IMR-90 (cell line): ENCODE results near the gene ZGLP1. TPM values are rescaled to one million over a fixed set of nuclear protein-coding genes. Genes with fewer than 3 reads are reported as not detected.

Source experiments
- ATAC-seq: fragments of 200-7000 bp; cut with Tn5 transposase; 2 replicates; pipeline ENCODE4 v1.9.1; 2020; ENCODE audit warnings: low read depth, mild to moderate bottlenecking, moderate library complexity
- BruUV-seq: library from RNA; stranded (reverse); fragments of 400-500 nt; replicated peaks from 2 replicates; lab custom pipeline; 2021; lab: Mats Ljungman, UMichigan
- CTCF ChIA-PET: fragments of 300-600 bp; formaldehyde crosslinking; extraction: SDS; loops from one replicate; lab custom pipeline; 2021; ENCODE audit warnings: antibody characterized with exemption; lab: Yijun Ruan, JAX
- POLR2A ChIA-PET: fragments of 300-600 bp; sonication (Branson Sonifier 250); formaldehyde crosslinking; loops from one replicate; lab custom pipeline; 2022; ENCODE audit warnings: antibody characterized with exemption; ENCODE audit not compliant: unreplicated experiment; lab: Charles Lee
- DNase-seq: peaks from one replicate; pipeline ENCODE4 v3.0.0; 2013
- H2AFZ ChIP-seq: replicated peaks from 2 replicates; pipeline ENCODE3; 2013; ENCODE audit warnings: low read length, mild to moderate bottlenecking; ENCODE audit not compliant: poor library complexity
- H2AK5ac ChIP-seq: 2 replicates; pipeline ENCODE4 v1.6.1; 2013; ENCODE audit warnings: low read depth, low read length, inconsistent platforms
- H2AK9ac ChIP-seq: replicated peaks from 2 replicates; pipeline ENCODE3; 2013; ENCODE audit warnings: mild to moderate bottlenecking, low read depth, low read length, moderate library complexity; ENCODE audit not compliant: poor library complexity
- H2BK120ac ChIP-seq: 2 replicates; pipeline ENCODE4 v1.6.1; 2013; ENCODE audit warnings: low read depth, low read length, inconsistent platforms
- H2BK15ac ChIP-seq: 3 replicates; pipeline ENCODE4 v1.6.1; 2013; ENCODE audit warnings: low read depth, low read length, inconsistent platforms
- H2BK20ac ChIP-seq: 2 replicates; pipeline ENCODE4 v1.6.1; 2013; ENCODE audit warnings: low read depth, mild to moderate bottlenecking, inconsistent platforms, low read length, moderate library complexity
- H2BK5ac ChIP-seq: 2 replicates; pipeline ENCODE4 v1.6.1; 2013; ENCODE audit warnings: mild to moderate bottlenecking, low read depth, low read length, inconsistent platforms; ENCODE audit not compliant: poor library complexity, severe bottlenecking
- H3K14ac ChIP-seq: replicated peaks from 2 replicates; pipeline ENCODE4 v1.6.1; 2013; ENCODE audit warnings: low read depth, low read length, inconsistent platforms
- H3K18ac ChIP-seq: 2 replicates; pipeline ENCODE4 v1.6.1; 2013; ENCODE audit warnings: low read depth, low read length, control low read depth
- H3K23ac ChIP-seq: 2 replicates; pipeline ENCODE4 v1.6.1; 2013; ENCODE audit warnings: low read depth, low read length, inconsistent platforms
- H3K27ac ChIP-seq: 2 replicates; pipeline ENCODE4 v1.5.1; 2013; ENCODE audit warnings: mild to moderate bottlenecking, control low read depth, low read length; ENCODE audit not compliant: insufficient read depth
- H3K27me3 ChIP-seq: 2 replicates; pipeline ENCODE4 v1.6.1; 2013; ENCODE audit warnings: low read length; ENCODE audit not compliant: control insufficient read depth, insufficient read depth
- H3K36me3 ChIP-seq: 2 replicates; pipeline ENCODE4 v1.6.1; 2013; ENCODE audit warnings: low read length, mixed read lengths; ENCODE audit not compliant: control insufficient read depth, insufficient read depth
- H3K4ac ChIP-seq: 2 replicates; pipeline ENCODE4 v1.6.1; 2013; ENCODE audit warnings: low read depth, low read length, inconsistent platforms
- H3K4me1 ChIP-seq: 2 replicates; pipeline ENCODE4 v1.6.1; 2013; ENCODE audit warnings: low read length, mixed read lengths; ENCODE audit not compliant: control insufficient read depth, insufficient read depth
- H3K4me2 ChIP-seq: 2 replicates; pipeline ENCODE4 v1.6.1; 2013; ENCODE audit warnings: low read depth, mild to moderate bottlenecking, control low read depth, low read length, moderate library complexity
- H3K4me3 ChIP-seq: 2 replicates; pipeline ENCODE4 v1.5.1; 2013; ENCODE audit warnings: low read depth, mild to moderate bottlenecking, control low read depth, low read length, moderate library complexity; ENCODE audit not compliant: insufficient read depth
- H3K56ac ChIP-seq: 2 replicates; pipeline ENCODE4 v1.6.1; 2013; ENCODE audit warnings: low read length, inconsistent platforms; ENCODE audit not compliant: insufficient read depth; ENCODE audit errors: extremely low read depth
- H3K79me1 ChIP-seq, 2 experiments: 2 replicates each; pipeline ENCODE4 v1.6.1; 2013; ENCODE audit warnings: low read length in 2 of 2, inconsistent platforms in 1 of 2, low read depth in 1 of 2
- H3K9ac ChIP-seq: 2 replicates; pipeline ENCODE4 v1.6.1; 2013; ENCODE audit warnings: low read depth, low read length, control low read depth
- H3K9me1 ChIP-seq: 2 replicates; pipeline ENCODE4 v1.6.1; 2013; ENCODE audit warnings: low read length, inconsistent platforms; ENCODE audit not compliant: insufficient read depth
- H3K9me3 ChIP-seq: 2 replicates; pipeline ENCODE4 v1.6.1; 2013; ENCODE audit warnings: low read length; ENCODE audit not compliant: control insufficient read depth, insufficient read depth
- H4K20me1 ChIP-seq: 2 replicates; pipeline ENCODE4 v1.6.1; 2013; ENCODE audit warnings: low read length, inconsistent platforms; ENCODE audit not compliant: insufficient read depth
- H4K5ac ChIP-seq: 2 replicates; pipeline ENCODE4 v1.6.1; 2013; ENCODE audit warnings: mild to moderate bottlenecking, low read depth, low read length, control low read depth
- H4K8ac ChIP-seq, 2 experiments: 2 replicates each; pipeline ENCODE4 v1.6.1; 2013; ENCODE audit warnings: low read depth in 2 of 2, low read length in 2 of 2, control low read depth in 1 of 2, inconsistent platforms in 1 of 2
- H4K91ac ChIP-seq: 2 replicates; pipeline ENCODE4 v1.6.1; 2013; ENCODE audit warnings: low read depth, low read length, inconsistent platforms; ENCODE audit not compliant: insufficient read depth
- BHLHE40 ChIP-seq: fragments of 150-350 bp; IDR thresholded peaks from 2 replicates; pipeline ENCODE4 v1.6.1; 2016; ENCODE audit warnings: mild to moderate bottlenecking, low read depth, low read length
- CEBPB ChIP-seq: IDR thresholded peaks from 2 replicates; pipeline ENCODE4 v1.6.1; 2012; ENCODE audit warnings: low read depth, low read length, improper control_type of control experiment
- CHD1 ChIP-seq: IDR thresholded peaks from 2 replicates; pipeline ENCODE4 v1.6.1; 2012; ENCODE audit warnings: low read depth, low read length, improper control_type of control experiment
- FOS ChIP-seq: fragments of 150-350 bp; IDR thresholded peaks from 2 replicates; pipeline ENCODE4 v1.6.1; 2016; ENCODE audit warnings: low read depth, low read length
- MAFK ChIP-seq: IDR thresholded peaks from 2 replicates; pipeline ENCODE4 v1.6.1; 2012; ENCODE audit warnings: low read depth, low read length, improper control_type of control experiment
- NFE2L2 ChIP-seq: fragments of 150-350 bp; IDR thresholded peaks from 2 replicates; pipeline ENCODE4 v1.6.1; 2016; ENCODE audit warnings: low read depth, mild to moderate bottlenecking, low read length
- POLR2A ChIP-seq: IDR thresholded peaks from 2 replicates; pipeline ENCODE4 v1.6.1; 2012; ENCODE audit warnings: mild to moderate bottlenecking, low read depth, low read length
- RFX5 ChIP-seq: IDR thresholded peaks from 2 replicates; pipeline ENCODE4 v1.8.0; 2012; ENCODE audit warnings: low read depth, mild to moderate bottlenecking, low read length, moderate library complexity
- SMC3 ChIP-seq: fragments of 150-350 bp; IDR thresholded peaks from 2 replicates; pipeline ENCODE4 v1.6.1; 2016; ENCODE audit warnings: low read depth, mild to moderate bottlenecking, antibody characterized with exemption, low read length, moderate library complexity
- WGBS, 2 experiments: methylation state at CpG; one replicate each; pipeline versions ENCODE4 v1.1.5 to v1.1.7; 2013; ENCODE audit warnings: missing lambda C conversion rate in 2 of 2; ENCODE audit not compliant: insufficient read length in 1 of 2; ENCODE audit errors: extremely low coverage in 2 of 2; 5-methylcytosine and 5-hydroxymethylcytosine counted together
- dilution Hi-C: fragments of 300-500 bp; cut with HindIII; formaldehyde crosslinking; loops from one replicate; pipeline ENCODE4 v1.14.3; 2018; ENCODE audit warnings: low sequenced_read_pairs; ENCODE audit not compliant: unreplicated experiment
- in situ Hi-C: fragments of 300-500 bp; cut with MboI; formaldehyde crosslinking; loops from 3 replicates; pipeline ENCODE4 v1.14.3; 2019; ENCODE audit warnings: low sequenced_read_pairs, inconsistent platforms, mixed read lengths
- intact Hi-C: fragments of 100-400 bp; cut with micrococcal nuclease; formaldehyde crosslinking; loops from 2 replicates; pipeline ENCODE4 v1.10.0; 2022
- polyA plus RNA-seq, 3 experiments: library from polyadenylated mRNA; depleted of rRNA; stranded (reverse); fragments of >200 nt; gene quantifications; 2 replicates each; pipeline ENCODE4 v1.2.3, GENCODE V29; 2012; ENCODE audit warnings: low replicate concordance in 1 of 3
- total RNA-seq: library from RNA; depleted of rRNA; stranded (reverse); fragments of >200 nt; gene quantifications from 2 replicates; pipeline ENCODE4 v1.2.3, GENCODE V29; 2012
- TF ChIP-seq, protein P1 (sequence below): fragments of 150-350 bp; IDR thresholded peaks from 2 replicates; pipeline ENCODE4 v1.6.1; 2016; ENCODE audit warnings: low read depth, mild to moderate bottlenecking, low read length, moderate library complexity, borderline replicate concordance
- TF ChIP-seq, protein P2 (sequence below): fragments of 150-350 bp; IDR thresholded peaks from 2 replicates; pipeline ENCODE4 v1.6.1; 2017; ENCODE audit warnings: mild to moderate bottlenecking, antibody characterized with exemption, low read length, low read depth

ZGLP1 gene
- total and polyA plus RNA-seq, 2 of the 4 experiments (the other 2 are of a cell fraction): 0.54 to 3.1 TPM

DNA sequence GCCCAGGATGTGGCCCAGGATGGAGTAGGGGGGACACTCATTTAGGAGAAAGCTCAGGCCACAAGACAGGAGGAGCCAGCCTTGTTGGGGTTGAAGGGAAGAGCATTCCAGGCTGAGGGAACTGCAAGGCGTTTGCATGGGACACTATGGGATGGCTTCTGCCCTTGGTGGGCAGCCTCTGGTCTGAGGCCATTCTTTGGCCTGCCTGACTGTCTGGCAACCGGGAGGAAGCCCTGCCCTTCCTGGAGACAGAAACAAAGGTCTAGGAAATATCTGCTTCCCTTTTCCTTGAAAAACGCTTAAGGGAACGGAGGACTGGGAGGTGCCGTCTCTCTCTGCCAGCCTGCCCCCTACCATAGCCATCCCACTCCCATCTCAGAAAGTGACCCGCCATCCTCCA, 41.5 kb downstream of the ZGLP1 start:
- H3K18ac ChIP-seq: no peak overlapping the region
- in situ Hi-C loops (no loop called here), intact Hi-C loops (loop anchor here (2.0 kb wide), 1 partner anchor 67 kb away; no protein-coding TSS in a partner anchor), dilution Hi-C loops (no loop called here)
- H3K27me3 ChIP-seq: no peaks in the 10 kb centered on the region; the same call in 1 of the 2 replicates
- no peak overlapping the region for H3K23ac ChIP-seq
- H2BK15ac ChIP-seq: no peak overlapping the region
- peaks cover 3% of the 10 kb centered on the region; the same call in 1 of the 2 replicates for H3K4me1 ChIP-seq
- no peak overlapping the region for H2AFZ ChIP-seq
- 66% methylated on average over 4 of the region's 6 CpGs; no CpG with 5 or more reads in 1 of the 2 experiments for WGBS, 2 experiments
- H2BK5ac ChIP-seq: no peak overlapping the region
- H2AK9ac ChIP-seq: no peak overlapping the region
- no peak overlapping the region for H3K4me3 ChIP-seq
- H3K9me3 ChIP-seq: no peaks in the 10 kb centered on the region
- H3K4ac ChIP-seq: no peak overlapping the region
- H3K9ac ChIP-seq: no peak overlapping the region
- no peaks in the 10 kb centered on the region for H3K36me3 ChIP-seq
- H3K4me2 ChIP-seq: no peak overlapping the region
- H2BK120ac ChIP-seq: no peak overlapping the region
- no peak overlapping the region for H3K27ac ChIP-seq
- 0 out of 4 replicates have a peak, but pooled peaks cover 0 to 6% of the 10 kb centered on the region in 2 experiments for H3K79me1 ChIP-seq
- H2AK5ac ChIP-seq: no peak overlapping the region
- no peak overlapping the region for H2BK20ac ChIP-seq
- no peak overlapping the region for H3K14ac ChIP-seq
- no peak overlapping the region for H4K8ac ChIP-seq
- H4K20me1 ChIP-seq: no peaks in the 10 kb centered on the region
- DNase-seq: no peak
- no peak for ATAC-seq
- CTCF ChIA-PET: interaction anchor here (0.6 to 1.8 kb wide), 2 partner anchors 121 to 122 kb away, joined by 3 to 12 read pairs; no protein-coding TSS in a partner anchor
- H4K91ac ChIP-seq: no peak overlapping the region
- H3K56ac ChIP-seq: no peak overlapping the region
- H3K9me1 ChIP-seq: no peaks in the 10 kb centered on the region
- TF ChIP-seq NFE2L2 (no peak), CEBPB (no peak), RFX5 (no peak), MAFK (no peak), FOS (no peak), SMC3 (no peak), CHD1 (no peak), POLR2A (no peak), BHLHE40 (no peak)
- TF ChIP-seq, protein P1, sequence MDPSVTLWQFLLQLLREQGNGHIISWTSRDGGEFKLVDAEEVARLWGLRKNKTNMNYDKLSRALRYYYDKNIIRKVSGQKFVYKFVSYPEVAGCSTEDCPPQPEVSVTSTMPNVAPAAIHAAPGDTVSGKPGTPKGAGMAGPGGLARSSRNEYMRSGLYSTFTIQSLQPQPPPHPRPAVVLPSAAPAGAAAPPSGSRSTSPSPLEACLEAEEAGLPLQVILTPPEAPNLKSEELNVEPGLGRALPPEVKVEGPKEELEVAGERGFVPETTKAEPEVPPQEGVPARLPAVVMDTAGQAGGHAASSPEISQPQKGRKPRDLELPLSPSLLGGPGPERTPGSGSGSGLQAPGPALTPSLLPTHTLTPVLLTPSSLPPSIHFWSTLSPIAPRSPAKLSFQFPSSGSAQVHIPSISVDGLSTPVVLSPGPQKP: no peak
- TF ChIP-seq, protein P2, sequence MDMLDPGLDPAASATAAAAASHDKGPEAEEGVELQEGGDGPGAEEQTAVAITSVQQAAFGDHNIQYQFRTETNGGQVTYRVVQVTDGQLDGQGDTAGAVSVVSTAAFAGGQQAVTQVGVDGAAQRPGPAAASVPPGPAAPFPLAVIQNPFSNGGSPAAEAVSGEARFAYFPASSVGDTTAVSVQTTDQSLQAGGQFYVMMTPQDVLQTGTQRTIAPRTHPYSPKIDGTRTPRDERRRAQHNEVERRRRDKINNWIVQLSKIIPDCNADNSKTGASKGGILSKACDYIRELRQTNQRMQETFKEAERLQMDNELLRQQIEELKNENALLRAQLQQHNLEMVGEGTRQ: no peak
- no TSS peak for BruUV-seq
- H4K5ac ChIP-seq: no peak overlapping the region
- POLR2A ChIA-PET: no interaction called here
